ENCODE data around the gene RNU1-4. TPM values are rescaled to one million over a fixed set of nuclear protein-coding genes. Genes with fewer than 3 reads are reported as not detected.
"Not testable (repeated sequence)": the region's sequence is repeated elsewhere in the genome, so short reads cannot be mapped to it uniquely, and the experiment has no call there.

RNU1-4 gene
- total RNA-seq, 4 donors from 2014 or later, result under 0.01 TPM

DNA sequence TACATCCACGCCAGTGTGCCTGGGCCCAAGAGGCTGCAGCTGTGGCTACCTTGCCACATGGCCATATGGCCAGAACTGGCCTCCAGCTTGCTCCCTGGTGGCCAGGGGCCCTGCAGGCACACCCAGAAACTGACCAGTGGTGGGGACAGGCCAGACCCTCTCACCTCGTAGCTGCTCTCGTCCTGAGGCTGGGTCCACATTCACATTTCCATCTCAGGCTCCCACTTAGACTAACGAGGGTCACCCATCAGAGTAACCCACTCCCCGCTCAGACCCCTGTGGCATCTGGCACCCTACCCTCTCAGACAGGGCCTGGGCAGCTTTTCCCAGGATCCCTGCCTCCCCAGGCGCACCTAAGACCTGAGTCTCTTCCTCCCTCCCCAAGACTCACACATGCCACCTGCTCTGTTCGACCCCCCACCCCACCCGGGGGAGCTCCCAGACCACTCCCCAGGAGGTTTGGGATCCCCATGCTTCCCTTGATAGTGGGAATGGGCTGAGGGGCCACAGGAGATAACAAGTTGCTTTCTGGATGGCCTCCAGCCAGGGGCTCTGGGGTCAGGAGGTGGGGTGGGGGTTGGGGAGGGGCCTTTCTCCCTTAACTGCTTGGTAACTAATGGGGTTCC lies 21.3 kb upstream of the RNU1-4 start:
- TF ChIP-seq, protein P1, sequence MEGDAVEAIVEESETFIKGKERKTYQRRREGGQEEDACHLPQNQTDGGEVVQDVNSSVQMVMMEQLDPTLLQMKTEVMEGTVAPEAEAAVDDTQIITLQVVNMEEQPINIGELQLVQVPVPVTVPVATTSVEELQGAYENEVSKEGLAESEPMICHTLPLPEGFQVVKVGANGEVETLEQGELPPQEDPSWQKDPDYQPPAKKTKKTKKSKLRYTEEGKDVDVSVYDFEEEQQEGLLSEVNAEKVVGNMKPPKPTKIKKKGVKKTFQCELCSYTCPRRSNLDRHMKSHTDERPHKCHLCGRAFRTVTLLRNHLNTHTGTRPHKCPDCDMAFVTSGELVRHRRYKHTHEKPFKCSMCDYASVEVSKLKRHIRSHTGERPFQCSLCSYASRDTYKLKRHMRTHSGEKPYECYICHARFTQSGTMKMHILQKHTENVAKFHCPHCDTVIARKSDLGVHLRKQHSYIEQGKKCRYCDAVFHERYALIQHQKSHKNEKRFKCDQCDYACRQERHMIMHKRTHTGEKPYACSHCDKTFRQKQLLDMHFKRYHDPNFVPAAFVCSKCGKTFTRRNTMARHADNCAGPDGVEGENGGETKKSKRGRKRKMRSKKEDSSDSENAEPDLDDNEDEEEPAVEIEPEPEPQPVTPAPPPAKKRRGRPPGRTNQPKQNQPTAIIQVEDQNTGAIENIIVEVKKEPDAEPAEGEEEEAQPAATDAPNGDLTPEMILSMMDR (IDR thresholded peaks at IDR 0.05), result no peak
- ATAC-seq (ENCODE audit: low FRiP score) (peak; percentile 6), DNase-seq (ENCODE audit: low spot score) (no peak)

DNA sequence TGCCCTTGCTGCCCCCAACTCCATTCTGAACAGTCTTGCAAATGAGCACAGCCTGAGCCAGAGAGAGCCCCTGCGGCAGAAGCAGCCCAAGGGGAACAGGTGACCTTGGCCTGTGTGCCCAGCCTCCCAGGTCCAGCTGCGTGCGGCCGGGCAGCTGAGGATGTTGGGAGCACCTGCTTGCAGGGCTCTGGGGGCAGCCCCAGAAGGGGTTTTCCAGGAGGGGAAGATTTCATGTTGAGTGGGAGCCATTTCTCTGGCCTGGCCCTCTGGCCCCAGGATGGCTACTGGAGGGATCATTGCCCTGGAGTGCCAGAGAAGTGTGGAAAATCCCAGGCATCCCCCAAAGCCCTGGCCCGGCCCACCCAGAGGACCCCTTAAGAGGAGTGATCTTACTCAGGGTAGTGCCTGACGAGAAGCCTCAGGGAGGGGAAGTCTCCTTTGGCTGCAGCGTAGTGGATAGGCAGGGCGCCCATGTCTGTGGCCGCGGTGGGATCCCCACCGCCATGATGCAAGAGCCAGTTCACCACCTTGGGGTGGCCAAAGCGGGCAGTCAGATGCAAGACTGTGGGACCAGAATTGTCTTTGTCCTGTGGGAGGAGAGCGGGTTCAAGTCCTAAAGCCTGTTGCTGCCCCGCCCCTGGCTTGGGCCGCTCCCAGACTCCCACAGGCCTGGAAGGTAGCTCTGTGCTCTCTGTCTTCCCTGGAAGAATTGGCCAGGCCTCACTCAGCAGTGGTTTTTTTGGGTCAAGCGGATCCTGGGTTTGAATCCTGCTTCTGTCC lies 20.6 kb upstream of the RNU1-4 start:
- ATAC-seq (ENCODE audit: low FRiP score) (no peak), DNase-seq (ENCODE audit: low spot score) (no peak)
- TF ChIP-seq, protein P1 (IDR thresholded peaks at IDR 0.05), result no peak

DNA sequence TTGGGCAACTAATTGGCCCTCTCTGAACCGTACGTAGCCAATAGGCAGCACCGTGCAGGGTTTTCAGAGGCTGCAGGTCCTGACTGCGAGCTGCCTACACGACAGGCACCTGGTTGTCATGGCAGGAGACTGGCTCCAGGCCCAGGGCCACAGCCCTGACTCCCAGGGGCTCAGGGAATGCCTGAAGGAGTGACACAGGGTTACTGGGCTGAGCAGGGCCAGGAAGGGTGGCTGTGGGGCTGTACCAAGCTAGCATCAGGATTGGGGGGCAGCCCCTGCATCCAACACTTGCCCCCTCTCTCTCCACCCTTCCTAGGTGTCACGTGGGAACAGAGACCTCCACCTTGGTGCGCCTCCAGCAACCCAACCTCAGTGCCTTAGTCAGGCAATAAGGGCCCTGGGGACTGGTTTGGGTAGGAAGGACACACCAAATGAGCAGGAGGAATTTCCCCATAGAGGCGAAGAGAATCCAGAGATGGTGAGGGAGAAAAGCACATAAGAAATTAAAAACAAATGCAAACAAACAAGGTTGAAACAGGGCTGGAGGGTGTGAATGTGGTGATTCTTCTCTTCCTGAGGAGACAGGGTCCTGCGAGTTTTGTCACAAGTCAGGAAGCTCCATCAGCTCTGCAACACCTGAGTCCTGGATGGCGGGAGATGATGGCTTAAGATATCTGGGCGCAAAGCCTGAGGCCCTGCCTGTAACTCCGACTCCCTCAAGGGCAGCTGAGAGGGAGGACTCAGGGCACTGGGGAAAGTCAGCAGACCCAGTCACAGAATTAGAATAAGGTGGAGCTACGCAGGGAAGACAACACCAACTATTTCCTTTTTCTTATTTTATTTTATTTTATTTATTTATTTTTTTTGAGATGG lies 19.7 kb upstream of the RNU1-4 start:
- TF ChIP-seq, protein P1 (IDR thresholded peaks at IDR 0.05), result no peak
- ATAC-seq (ENCODE audit: low FRiP score) (no peak), DNase-seq (ENCODE audit: low spot score) (no peak)

DNA sequence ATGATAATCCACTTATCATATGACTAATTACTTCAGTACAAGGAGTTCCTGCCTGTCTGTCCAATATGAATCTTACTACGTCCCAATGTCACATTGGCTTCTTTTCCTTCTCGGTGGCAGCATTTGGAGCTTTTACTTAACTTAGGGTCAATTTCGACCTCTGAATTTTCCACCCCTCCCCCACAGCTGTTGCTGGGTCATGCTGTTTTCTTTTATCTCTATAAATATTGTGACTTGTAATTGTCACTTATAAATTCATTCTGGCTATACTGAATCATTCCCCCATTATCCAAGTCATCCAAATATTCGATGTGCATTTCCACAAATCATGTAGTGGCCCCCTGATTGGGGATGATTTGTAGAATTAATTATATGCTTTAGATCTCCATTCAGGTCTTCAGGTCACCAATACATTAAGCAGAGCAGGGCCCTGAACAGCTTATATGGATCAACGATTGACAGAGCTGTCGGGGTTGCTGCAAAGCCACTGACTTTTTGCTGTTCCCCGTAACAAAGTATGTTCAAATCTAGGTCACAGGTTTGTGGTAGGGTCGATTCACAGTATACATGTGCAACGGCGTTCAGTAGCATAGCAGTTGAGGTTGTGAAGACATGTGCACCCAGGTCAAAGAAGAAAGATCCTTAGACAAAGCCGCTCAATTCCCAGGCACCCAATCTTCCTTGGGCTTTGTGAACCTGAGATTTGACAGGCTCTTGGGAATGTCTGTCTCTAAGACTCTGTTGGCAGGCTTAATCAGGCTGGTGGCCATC lies 18.3 kb upstream of the RNU1-4 start:
- ATAC-seq (ENCODE audit: low FRiP score), result no peak
- TF ChIP-seq, protein P1 (IDR thresholded peaks at IDR 0.05), result no peak
- no peak for DNase-seq (ENCODE audit: low spot score)

DNA sequence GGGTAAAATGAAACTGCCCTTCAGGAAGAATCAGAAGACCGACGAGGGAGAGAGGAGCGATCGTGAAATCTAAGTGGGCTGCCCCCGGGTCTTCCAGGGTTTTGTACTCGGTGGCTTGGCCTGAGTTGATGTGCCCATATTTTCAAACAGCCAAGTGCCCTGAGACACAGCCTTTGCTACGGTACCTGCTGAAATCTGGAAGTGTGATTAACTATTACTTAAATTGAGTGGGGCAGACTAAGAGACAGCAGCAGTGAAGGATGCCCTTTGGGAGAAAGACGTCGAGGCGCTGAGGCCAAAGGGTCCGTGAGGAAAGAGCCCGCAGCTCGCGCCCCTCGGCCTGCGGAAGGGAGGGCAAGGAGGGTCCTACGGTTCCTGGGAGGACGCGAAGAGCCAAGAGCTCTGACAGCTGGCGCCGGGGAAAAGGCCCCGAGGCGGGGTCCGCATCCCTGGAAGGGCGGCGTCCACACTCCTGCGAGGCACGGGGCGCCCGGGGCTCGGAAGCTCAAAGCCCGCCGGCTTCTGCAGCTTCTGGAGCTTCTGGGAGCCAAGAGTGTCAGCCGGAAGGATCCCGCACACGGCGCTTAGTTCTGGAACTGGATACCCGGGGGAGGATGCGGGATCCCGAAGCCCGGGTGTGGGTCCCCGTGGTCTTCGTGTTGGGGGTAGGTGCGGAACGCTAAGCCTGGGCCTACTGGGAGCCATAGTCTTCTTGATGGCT lies 15.4 kb upstream of the RNU1-4 start:
- no peak for ATAC-seq (ENCODE audit: low FRiP score)

DNA sequence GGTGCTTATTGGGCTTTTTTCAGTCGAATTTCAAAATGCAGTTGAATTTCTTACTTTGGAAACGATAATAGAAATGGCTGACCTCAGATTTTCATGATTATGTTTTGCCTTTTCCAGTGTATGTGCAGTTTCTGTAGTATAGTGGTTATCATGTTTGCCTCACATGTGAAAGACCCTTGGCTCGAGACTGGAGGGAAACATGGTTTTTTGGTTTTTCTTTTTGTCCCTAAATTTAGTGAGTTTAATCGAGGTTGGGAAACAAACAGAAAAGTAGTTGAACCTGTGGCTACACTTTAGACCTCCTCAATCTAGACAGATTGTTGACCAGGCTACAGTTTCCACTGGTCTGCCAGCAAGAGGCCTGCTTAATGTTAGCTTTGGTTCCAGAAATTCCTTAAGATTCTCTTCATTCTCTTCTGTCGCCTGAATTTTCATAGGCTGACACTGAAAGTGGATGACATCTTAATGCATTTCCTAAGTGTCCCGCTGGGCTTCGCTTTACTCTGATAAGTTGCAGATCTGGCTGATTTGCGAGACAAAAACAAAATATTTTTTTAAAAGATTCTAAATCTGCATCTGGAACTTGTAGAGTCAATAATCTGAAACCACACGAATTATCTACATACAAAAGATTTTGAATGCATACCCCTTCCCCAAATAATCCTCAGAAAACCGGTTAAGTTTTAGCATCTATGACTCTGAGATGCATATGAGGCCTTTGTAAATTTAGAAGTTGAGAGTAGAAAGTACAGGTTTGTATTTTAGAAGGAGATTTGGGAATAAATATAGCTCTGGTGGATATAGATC lies 14.7 kb upstream of the RNU1-4 start:
- not testable (repeated sequence) for DNase-seq (ENCODE audit: low spot score)
- ATAC-seq (ENCODE audit: low FRiP score), result peak; percentile 8

More for the DNA sequence above, 15.4 kb upstream of the RNU1-4 start:
- DNase-seq (ENCODE audit: low spot score), result peak; percentile 27
- TF ChIP-seq, protein P1 (IDR thresholded peaks at IDR 0.05), result no peak
